Activated CD4-positive, CD25-positive, alpha-beta regulatory T cell treated with anti-CD3 and anti-CD28 coated beads, Interleukin-2, amount 50 U/mL, for 24 hours (primary cell): ENCODE results near the gene C1orf210.
A peak's percentile ranks its signal among the peaks of the same experiment; 100 is the strongest.

Experiments used
- ATAC-seq, 2 donors: fragments of 150-1000 bp; cut with Tn5 transposase; one replicate each; pipeline ENCODE4 v1.10.0; 2021; ENCODE audit warnings: mild to moderate bottlenecking in 1 of 2, moderate library complexity in 1 of 2

Gene C1orf210

DNA sequence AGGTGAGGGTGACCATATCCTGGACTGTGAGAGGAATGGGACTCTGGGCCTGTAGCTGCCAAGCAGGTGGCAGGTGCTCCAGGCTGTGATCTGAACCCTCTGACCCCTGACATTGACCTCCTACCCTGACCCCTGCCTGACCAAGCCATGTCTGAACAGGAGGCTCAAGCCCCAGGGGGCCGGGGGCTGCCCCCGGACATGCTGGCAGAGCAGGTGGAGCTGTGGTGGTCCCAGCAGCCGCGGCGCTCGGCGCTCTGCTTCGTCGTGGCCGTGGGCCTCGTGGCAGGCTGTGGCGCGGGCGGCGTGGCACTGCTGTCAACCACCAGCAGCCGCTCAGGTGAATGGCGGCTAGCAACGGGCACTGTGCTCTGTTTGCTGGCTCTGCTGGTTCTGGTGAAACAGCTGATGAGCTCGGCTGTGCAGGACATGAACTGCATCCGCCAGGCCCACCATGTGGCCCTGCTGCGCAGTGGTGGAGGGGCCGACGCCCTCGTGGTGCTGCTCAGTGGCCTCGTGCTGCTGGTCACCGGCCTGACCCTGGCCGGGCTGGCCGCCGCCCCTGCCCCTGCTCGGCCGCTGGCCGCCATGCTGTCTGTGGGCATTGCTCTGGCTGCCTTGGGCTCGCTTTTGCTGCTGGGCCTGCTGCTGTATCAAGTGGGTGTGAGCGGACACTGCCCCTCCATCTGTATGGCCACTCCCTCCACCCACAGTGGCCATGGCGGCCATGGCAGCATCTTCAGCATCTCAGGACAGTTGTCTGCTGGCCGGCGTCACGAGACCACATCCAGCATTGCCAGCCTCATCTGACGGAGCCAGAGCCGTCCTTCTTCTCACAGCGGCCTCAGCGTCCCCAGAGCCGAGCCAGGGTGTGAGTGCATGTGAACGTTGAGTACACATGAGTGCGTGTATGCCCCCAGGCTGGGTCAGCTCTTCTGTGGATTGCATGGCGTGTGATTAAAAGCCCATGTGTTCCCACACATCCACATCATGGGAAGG is 12.5 kb downstream of the C1orf210 start:
- ATAC-seq, result no peak

DNA sequence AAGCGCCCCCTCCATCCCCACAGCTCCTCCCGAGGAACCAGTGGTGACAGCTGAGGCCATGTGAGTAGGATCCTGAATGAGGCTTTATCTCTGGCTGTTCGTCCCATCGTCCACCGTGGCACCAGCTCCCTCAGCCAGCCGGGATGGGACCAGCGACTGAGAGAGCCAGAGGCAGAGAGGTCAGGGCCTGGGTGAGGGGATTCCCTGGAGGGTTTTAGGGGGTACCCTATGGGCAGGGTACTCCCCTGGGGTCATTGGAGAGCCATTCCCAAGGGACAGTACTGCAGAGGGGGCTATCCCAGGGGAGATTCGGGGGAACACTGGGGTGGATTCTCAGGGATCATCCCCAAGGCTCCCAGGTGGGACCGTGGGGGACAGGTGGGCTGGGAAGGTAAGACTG is 13.2 kb downstream of the C1orf210 start:
- no peak for ATAC-seq

DNA sequence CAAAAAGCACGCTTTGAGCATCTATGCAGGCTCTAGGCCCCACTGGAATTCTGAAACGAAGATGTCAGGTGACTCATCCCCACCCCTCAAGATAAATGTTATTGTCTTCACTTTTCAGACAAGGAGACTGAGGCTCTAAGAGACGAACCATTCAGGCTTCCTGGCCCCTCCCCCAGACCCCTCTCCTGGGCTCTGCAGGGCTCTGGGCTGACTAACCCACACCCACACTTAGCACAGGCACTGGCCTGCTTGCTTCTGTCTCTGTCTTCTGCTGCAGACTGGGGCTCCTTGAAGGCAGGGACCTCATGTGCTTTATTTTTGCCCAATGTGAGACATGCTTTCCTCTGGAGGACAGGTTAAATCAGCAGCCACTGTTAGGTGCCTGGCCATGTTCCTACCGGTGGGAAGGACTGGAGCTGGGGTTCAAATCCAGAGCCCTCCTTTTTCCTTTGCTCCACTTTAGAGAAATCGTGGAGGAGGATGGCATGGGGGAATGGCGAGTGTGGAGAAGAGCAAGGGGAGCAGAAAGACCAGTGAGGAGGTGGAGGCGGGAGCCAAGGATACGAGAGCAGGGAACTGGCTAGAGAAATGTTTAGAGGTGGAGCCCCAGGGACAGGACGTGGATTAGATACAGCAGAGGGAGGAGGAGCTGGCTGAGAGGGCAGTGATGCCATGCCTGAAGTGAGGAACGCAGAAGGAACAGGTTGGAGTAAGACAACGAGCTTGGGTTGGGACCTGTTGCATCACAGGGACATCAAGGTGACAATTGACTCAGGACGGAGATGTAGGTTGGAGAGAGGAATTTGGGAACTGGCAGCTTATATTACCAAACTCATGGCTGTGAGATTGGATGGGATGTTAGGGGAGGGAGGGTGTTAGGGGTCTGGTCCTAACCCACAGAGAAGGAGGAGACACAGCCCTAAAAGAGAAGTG is 13.9 kb downstream of the C1orf210 start:
- no peak for ATAC-seq

DNA sequence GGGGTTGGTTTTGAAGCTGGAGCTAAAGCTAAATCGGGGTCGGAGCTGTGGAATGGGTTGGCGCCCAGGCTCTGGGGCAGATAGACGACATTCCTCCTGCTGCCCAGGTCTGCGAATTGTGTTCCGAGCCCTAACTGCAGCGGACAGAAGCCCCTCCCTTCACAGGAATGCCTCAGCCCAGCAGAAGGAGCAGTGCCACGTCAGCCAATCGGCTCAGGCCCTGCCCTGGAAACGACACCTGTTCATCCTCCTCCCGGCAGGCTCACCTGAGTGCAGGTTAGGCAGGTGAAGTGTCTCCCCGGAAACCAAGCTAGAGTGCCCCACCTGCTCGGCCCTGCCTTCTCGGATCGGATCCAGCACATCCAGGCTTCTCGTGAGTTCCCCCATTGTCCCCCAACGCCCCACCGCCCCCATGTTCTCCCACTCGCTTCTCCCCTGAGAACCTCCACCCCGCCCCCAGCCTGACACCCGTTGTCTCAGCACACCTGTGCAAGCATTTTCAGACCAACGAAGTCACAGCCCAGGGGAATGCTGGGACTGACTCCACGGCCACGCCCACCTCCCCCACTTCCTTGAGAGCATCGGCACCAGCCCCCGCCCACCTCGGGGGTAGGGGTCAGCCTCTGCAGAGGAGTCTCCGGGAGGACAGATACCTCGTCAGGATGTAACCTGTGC is 14.8 kb downstream of the C1orf210 start:
- peak in 1 of 2 donors; percentile 26 for ATAC-seq

DNA sequence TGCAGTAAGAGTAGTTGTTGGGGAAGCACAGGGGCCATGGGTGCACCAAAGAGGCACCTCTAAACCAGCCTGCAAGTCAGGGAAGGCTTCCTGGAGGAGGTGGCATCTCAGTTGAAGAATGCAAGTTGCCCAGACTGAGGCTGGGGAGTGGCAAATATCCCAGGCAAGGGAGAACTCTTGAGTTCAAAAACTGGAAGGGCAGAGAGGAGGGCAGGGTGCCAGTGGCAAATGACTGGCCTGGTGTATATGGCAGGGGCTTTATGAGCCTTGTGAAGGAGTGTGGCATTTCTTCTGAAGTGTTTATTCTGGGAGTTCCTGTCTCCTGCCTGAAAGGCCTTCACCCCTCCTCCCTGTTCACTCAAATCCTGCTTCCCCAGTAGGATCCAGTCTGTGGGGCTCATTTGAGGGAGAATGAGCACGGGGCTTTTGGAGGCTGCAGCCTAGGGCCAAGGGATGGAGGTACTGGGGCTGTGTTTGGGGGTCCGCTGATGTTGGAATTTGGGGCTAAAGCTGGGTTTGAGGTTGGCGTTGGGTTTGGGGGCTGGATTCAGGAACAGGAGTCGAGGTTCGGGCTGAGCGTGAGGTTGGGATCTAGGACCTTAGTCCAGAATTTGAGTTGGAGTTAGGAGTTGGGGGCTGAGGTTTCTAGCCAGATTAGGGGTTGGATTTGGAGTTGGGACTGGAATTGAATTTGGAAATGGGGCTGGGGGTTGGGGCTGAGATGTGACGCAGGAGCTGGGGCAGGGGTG is 15.6 kb downstream of the C1orf210 start, which contains the start of gene TMEM125:
TMEM125 (plus strand) TSS at position 357 of the 749 bp plus-strand sequence. CDS start 2,740 bp downstream, outside the sequence.
- ATAC-seq, result no peak

DNA sequence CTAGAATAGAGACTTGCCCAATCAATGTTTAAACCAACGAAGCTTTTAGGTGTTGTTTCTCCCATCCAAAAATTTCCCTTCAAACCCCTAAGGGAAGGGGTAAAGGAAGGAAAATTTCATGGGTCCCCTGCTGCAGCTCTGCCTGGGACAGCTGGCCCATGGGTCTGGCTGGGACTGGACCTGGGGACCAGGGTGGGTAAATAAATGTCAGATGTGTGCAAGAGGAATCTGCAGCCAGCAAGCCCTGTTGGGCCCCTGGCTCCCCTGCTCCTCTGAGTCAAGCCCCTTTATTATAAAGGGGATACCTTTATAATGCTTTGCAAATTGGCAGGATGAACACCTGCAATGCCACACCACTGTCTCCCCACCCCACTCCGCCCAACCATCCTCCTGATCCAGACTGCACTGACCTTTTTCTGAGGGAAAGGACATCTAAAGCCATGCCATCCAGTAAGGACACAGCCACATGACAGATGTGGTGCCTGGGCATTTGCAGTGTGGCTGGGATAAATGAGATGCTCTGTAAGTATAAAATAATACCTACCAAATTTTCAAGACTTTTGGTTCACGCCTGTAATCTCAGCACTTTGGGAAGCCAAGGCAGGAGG is 17.5 kb downstream of the C1orf210 start:
- no peak for ATAC-seq

DNA sequence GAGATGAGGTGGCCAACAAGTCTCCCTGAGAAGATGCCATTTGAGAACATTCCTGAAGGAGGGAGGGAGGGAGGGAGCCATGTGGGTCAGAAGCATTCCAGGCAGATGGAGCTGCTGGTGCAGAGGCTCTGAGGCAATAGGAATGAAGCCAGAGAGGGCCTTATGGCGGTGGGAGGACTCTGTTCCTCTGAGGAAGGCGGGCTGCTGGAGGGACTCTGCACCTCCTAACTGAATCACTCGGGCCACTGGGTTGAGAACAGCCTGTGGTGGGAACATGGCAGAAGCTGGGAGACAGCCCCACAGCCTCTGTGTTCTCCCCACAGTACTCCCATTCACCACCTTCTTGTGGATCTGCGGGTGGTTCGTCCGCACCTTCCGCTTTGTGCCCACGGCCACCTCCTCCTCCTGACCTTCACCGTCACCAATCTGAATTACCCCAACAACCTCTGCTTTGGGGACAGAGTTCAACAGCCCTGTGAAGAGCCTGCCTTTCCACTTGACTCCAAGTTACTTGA is 18.0 kb downstream of the C1orf210 start:
- no peak for ATAC-seq

DNA sequence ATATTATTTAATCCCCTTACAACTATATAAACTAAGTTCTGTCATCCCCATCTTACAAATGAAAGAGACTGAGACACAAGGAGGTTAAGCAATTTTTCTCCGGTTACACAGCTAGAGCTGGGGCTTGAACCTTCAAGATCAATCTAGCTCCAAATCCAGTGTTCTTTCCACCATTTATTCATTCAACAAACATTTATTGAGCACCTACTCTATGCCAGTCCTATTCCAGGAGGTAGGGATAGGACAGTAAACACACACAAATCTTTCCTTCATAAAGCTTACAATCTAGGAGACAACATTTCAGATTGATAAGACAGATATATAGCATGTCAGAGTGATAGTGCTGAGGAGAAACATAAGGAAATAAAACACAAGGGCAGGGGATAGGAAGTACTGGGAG is 18.5 kb downstream of the C1orf210 start:
- no peak for ATAC-seq

DNA sequence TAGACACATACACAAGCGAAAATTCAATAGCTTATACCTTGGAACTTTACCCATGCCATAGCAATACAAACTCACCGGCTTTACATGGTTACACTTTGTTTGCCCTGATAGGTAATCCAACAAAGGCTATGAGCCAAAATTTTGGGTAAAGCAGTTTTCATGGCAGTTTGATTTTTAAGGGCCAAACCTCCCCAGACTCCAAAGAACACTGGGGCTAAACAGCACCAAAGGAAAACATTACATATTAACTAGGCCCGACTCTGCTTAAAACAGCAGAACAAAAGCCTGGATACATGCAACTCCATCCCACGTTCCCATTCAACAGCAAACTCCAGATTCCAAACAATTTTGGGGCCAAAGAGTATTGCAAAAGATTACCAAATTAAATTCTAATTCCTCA is 19.9 kb downstream of the C1orf210 start:
- no peak for ATAC-seq

DNA sequence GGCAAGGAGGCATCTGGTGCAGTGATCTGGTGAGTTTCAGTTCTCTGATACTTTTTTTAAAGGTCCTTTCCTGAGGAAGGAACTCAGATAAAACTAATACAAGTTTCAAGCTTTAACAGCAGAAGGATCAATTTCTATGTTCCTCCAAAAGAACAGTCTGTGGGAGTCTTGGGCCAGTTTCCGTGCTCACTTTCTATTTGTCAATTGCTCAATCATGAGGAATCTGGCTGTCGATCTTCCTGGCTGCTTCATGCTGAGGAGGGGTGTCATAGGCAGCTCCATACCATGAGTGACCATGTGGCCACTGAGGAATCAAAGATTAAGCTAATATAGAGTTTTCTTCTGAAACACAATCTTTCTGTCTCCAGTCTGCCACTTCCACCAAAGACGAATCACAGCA is 27.0 kb downstream of the C1orf210 start:
- ATAC-seq, result no peak

DNA sequence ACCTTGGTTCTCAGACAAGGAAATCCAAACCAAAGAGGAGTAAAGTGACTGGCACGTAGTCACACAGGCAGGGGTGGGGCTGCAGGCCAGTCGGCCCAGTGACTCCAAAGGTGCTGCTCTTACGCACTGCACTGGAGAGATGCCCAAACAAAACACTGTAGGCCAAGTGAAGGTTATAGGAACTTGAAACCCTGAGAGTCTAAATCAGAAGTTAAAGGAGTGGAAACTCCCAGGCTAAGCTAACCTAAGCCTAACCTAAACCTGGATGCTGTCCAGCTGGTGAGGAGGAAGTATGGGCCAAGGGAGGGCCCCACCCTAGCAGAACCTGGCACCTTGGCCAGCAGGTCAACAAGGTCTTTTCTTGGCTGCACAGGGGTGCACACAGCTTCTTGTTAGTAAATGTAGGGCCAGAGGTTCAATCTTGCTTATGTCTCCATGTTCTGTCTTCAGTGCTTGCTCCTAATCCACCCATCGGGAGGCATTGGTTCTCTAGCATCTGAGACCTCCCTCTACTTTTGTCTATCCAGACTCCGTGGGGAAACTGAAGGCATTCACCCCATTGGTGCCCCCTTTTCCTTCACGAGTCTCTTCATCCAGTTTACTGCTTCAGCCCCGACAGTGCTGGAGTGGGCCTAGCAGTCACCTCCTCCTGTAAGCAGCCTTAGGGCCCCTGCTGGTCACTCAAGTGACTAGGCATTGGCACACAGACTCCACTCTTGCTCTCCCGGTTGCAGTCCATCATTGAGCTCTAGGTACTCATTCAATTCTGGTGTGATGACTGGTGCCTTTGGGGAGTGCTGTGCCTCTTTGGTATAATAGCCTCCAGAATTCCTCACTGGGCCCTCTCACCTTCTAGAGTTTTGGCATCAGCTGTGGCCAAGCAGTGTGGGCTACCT is 28.5 kb downstream of the C1orf210 start:
- ATAC-seq, result no peak

DNA sequence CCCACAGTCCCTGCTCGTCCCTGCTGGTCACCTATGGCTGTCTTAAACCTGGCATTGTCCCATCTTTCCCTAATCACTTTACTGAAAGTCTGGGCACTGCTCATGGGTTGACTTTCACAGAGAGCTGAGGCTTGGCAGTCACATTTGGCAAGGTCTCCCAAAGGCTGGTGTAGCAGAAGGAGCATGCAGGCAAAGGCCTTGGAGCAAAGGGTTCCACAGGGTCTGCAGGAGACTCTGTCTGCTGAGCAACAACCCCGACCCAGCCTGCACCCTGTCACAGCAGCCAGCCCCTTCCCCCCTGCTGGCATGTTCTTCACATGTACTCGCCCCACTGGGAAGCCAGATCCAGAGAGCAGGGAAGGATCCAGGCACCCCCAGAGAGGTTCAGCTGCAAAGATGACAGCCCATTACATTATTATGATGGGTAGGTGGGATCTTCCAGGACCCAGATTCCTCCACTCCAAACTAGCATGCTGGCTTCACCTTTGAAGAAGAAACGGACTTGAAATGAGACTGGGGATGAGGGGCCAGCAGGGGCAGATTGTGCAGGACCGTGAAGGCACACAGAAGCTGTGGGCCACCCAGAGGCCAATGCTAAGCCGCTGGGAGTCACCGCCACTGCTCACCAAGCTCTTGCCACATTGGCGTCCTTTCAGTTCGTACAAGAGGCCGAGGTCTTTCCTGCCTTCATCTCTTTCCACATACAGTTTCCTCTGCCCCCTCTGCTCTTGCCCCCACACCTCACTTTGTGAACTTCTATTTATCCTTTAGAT is 29.8 kb downstream of the C1orf210 start:
- ATAC-seq, result no peak

DNA sequence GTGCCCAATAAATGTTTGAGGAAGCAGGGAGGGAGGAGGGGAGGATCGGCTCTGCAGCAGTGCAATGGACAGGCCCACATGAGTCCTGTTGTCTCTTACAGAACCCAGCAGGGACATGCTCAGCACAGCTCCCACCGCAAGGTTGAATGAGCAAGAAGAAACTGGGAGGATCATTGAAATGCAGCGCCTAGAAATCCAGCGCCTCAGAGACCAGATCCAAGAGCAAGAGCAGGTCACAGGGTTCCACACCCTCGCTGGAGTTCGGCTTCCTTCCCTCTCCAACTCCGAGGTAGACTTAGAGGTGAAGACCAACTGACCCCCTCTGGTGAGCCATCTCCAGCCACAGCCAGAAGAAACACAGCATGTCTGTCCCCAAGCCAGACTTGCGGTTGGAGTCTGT is 31.5 kb downstream of the C1orf210 start:
- no peak for ATAC-seq

DNA sequence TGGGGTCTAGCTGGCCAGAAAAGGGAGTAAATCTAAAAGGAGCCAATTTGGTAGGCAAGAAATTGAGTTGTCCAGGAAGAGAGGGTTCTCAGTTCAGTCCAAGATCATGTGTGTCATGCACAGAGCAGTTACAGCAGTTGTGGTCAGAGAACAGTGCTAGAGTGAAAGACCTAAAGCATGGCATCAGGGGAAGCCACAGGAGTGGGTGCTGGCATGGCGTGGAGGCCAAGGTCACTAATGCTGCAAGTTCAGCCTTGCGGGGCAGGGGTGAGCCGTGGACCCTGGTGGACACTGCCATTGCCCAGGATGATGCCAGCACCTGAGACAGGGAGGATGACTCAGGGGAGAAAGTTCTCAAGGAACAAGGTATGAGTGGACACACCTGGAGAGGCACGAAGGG is 32.2 kb downstream of the C1orf210 start:
- ATAC-seq, result no peak

DNA sequence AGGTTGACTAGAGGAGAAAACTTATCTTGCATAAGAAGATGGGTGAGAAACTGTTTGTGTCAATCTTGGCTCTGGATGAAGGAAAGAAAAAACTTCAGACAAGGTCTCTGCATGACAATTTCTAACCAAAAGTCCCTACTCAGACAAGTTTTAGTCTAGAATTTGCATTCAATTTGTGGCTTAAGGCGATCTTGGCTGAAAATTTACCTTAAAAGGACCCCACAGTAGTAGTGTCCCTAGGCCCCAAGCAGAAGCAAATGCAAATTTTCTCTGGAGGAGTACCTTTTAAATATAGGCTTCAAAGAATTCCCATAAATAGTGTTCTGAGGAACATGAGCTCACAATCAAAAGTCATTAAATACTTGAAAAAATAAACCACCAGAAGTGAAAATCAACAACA is 33.2 kb downstream of the C1orf210 start:
- ATAC-seq, result no peak

DNA sequence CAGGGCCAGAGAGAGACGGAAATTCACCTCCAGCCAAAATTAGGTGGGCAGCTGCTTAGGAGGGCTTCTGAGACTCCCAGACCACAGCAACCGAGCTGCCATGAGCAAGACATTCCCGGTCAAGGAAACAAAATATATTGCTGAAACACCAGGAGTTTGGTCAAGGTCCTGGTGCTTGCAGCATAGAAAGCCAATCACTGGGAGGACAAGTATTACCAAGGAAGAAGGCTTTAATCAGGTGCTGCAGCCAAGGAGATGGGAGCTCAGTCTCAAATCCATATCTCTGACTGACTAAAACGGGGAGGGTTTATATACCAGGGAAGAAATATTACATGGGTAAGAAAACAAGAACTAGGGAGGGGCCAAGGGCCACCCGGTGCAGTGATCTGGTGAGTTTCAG is 34.4 kb downstream of the C1orf210 start:
- no peak for ATAC-seq

DNA sequence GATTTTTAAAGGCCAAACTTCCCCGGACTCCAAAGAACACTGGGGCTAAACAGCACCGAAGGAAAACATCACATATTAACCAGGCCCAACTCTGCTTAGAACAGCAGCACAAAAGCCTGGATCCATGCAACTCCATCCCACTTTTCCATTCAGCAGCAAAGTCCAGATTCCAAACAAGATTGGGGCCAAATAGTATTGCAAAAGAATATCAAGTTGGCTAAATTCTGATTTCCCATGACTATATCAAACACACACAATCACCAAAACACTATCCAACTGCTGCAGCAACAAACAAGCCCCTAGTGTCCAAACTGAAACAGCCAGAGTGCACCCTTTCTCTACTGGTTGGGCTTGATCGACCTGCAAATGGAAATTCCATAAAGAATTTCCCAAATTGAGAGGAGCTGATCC is 35.0 kb downstream of the C1orf210 start:
- ATAC-seq, result no peak

DNA sequence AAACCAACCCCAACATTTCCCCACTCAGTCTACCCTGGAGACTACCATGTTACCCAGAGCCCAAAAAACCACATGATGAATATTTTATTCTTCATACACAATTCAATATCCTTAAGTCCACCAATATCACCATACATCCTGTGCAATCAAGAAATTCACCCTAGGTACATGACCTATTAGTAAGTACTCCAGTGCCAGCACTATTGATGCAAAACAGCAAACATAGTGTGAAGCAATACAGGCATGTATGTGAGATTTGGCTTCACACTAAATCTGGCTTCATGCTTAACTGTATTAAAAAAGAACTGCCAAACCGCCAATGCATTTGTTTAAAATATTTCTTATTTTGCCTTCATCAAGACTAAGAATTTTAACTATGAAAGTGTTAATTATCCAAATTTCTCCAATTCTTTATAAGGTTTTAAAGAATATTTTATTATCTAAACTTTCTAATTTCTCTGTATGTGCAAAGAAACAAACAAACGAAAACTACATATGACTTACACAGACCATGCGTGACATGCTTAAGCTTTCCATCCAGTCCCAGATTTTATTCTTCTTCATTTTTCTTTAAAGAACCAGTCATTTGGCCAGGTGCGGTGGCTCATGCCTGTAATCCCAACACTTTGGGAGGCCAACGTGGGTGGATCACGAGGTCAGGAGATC is 38.0 kb downstream of the C1orf210 start:
- no peak for ATAC-seq
